Stomach (tissue), 9 donors: ENCODE data around the gene RYR3. TPM values are rescaled to one million over a fixed set of nuclear protein-coding genes. Genes with fewer than 3 reads are reported as not detected.

Source experiments
- DNase-seq, 2 donors: peaks; one replicate each; pipeline versions ENCODE4 v3.0.0 to v3.0.0-alpha.2; 2013 to 2019
- H3K27ac ChIP-seq, 5 donors: fragments of 200-600 bp in 4 of 5; sonication (generic) in 4 of 5; one replicate each; pipeline ENCODE4 v1.5.1; 2013 to 2019; ENCODE audit warnings: mild to moderate bottlenecking in 1 of 5, moderate library complexity in 1 of 5
- H3K27me3 ChIP-seq, 3 donors: fragments of 200-600 bp; sonication (generic); one replicate each; pipeline ENCODE4 v1.5.1; 2017 to 2019; ENCODE audit warnings: mixed run types in 1 of 3
- H3K36me3 ChIP-seq, 4 donors: fragments of 200-600 bp; sonication (generic); 1 replicate in 3 of 4; 2 replicates in 1 of 4; pipeline ENCODE4 v1.5.1; 2016 to 2019
- H3K4me1 ChIP-seq, 4 donors: fragments of 200-600 bp; sonication (generic); one replicate each; pipeline ENCODE4 v1.5.1; 2016 to 2019
- H3K4me3 ChIP-seq, 4 donors: fragments of 200-600 bp; sonication (generic) in 3 of 4; one replicate each; pipeline ENCODE4 v1.5.1; 2016 to 2019; ENCODE audit warnings: mild to moderate bottlenecking in 1 of 4
- H3K9me3 ChIP-seq, 4 donors: fragments of 200-600 bp; sonication (generic); one replicate each; pipeline ENCODE4 v1.5.1; 2016 to 2019
- EP300 ChIP-seq: sonication (generic); formaldehyde crosslinking; IDR thresholded peaks from one replicate; pipeline ENCODE4 v1.6.1; 2017; ENCODE audit warnings: antibody characterized with exemption
- POLR2A ChIP-seq, 4 donors: fragments of 450-650 bp; IDR thresholded peaks; one replicate each; pipeline ENCODE4 v1.6.1; 2016; ENCODE audit warnings: antibody characterized with exemption in 4 of 4, control low read depth in 2 of 4, mild to moderate bottlenecking in 1 of 4, moderate library complexity in 1 of 4
- POLR2AphosphoS5 ChIP-seq, 3 donors: sonication (generic); formaldehyde crosslinking; IDR thresholded peaks; one replicate each; pipeline ENCODE4 v1.6.1; 2016; ENCODE audit warnings: antibody characterized with exemption in 3 of 3
- WGBS, 5 donors: extraction: QIAGEN DNeasy Blood & Tissue Kit in 3 of 5; methylation state at CpG; one replicate each; pipeline versions ENCODE4 v1.1.5 to v1.1.7; 2013 to 2018; 5-methylcytosine and 5-hydroxymethylcytosine counted together
- intact Hi-C: fragments of 100-400 bp; cut with DNase I; formaldehyde crosslinking; loops from one replicate; pipeline ENCODE4 v1.15.1; 2023; ENCODE audit warnings: low total_unique reads
- polyA plus RNA-seq, 3 donors: library from polyadenylated mRNA; stranded (reverse); fragments of 200-250 nt; gene quantifications; one replicate each; pipeline ENCODE4 v1.2.3, GENCODE V29; 2013
- total RNA-seq, 5 donors: library from RNA; depleted of rRNA; stranded (reverse); fragments of >200 nt; gene quantifications; one replicate each; pipeline versions ENCODE4 v1.1.0 to v1.2.3, GENCODE V29; 2014 to 2016
- TF ChIP-seq, protein P1 (sequence below), 7 experiments: fragments of 450-650 bp in 4 of 7; fragments of 200-600 bp in 3 of 7; sonication (generic) in 3 of 7; IDR thresholded peaks; one replicate each; pipeline ENCODE4 v1.5.1; 2016 to 2019; ENCODE audit warnings: antibody characterized with exemption in 7 of 7, control low read depth in 2 of 7, mild to moderate bottlenecking in 1 of 7
- donor health status: healthy with polysubstance abuse.
- donor health status: Bipolar disorder and iron deficiency.
- donor health status: healthy.

The RYR3 gene
- total and polyA plus RNA-seq, 8 donors: 0.12 to 36.2 (median 4.0) TPM

DNA sequence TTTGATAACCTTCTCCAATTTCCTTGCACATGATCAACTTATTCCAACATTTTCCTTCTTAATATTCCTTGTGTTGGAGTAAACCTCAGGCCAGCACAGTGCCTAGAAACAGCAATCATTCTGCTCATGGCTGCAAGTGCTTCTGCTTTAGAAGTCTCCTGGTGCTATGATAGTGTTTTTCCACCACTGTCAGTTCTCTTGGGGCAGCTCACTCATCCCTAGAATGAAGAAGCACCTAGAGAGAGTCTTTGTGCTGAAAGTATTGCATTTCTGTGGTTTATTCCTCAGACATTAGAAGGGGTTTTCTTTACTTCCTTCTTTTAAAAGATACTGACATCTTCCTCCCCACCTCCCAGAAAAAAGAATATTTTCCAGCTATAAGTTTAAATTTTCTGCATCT, 183.5 kb downstream of the RYR3 start:
- Histone ChIP-seq H3K9me3 (peaks cover 0 to 2% (median 0%) of the 10 kb centered on the region in 4 donors), H3K27ac (no peak overlapping the region), H3K27me3 (peaks cover 0 to 6% (median 0%) of the 10 kb centered on the region in 3 donors), H3K36me3 (no peaks in the 10 kb centered on the region), H3K4me1 (no peaks in the 10 kb centered on the region), H3K4me3 (no peak overlapping the region)
- TF ChIP-seq POLR2AphosphoS5 (IDR thresholded peaks at IDR 0.05): no peak
- TF ChIP-seq, protein P1, sequence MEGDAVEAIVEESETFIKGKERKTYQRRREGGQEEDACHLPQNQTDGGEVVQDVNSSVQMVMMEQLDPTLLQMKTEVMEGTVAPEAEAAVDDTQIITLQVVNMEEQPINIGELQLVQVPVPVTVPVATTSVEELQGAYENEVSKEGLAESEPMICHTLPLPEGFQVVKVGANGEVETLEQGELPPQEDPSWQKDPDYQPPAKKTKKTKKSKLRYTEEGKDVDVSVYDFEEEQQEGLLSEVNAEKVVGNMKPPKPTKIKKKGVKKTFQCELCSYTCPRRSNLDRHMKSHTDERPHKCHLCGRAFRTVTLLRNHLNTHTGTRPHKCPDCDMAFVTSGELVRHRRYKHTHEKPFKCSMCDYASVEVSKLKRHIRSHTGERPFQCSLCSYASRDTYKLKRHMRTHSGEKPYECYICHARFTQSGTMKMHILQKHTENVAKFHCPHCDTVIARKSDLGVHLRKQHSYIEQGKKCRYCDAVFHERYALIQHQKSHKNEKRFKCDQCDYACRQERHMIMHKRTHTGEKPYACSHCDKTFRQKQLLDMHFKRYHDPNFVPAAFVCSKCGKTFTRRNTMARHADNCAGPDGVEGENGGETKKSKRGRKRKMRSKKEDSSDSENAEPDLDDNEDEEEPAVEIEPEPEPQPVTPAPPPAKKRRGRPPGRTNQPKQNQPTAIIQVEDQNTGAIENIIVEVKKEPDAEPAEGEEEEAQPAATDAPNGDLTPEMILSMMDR (IDR thresholded peaks at IDR 0.05): no peak
- no peak for TF ChIP-seq EP300
- TF ChIP-seq POLR2A (IDR thresholded peaks at IDR 0.05): no peak
- intact Hi-C loops: no loop called here
- DNase-seq: no peak

DNA sequence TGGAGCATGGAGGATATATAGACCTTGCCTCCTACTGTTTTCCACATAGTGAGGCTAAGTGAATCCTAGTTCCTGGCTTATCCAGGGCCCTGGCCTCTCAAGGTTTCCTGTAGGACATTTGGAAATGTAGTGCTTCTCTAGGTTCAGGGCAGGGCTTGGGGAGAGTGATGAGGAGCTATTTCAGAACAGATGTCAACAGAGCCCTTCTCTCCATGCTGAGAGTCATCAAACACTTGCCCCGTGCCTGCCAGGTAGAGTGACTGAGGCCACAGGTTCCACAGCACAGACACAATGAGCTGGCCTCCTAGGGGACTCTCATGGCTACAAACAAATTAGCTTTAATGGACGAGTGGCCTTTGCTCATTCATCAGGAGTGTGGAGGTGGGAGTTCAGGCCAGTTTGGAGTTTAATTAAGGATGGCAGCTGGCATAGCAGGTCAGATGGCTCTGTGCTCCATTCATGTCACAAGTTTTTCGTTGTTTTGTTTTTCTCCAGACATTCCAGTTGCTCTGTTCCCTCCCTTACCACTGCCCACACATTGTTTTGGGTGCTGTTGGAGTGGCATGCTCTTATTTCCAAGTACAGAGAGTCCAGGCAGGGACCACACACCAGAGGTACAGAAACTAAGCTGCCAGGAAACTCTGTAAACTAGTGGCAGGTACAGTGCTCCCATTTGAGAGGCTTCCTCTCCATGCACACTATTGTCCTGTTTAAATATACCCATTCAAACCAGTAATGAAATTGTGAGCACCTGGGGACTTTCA, 189.8 kb downstream of the RYR3 start:
- Histone ChIP-seq H3K27ac (no peak overlapping the region), H3K9me3 (no peaks in the 10 kb centered on the region), H3K27me3 (peaks cover 0 to 6% (median 0%) of the 10 kb centered on the region in 3 donors), H3K36me3 (no peaks in the 10 kb centered on the region), H3K4me1 (no peaks in the 10 kb centered on the region), H3K4me3 (no peak overlapping the region)
- DNase-seq: no peak
- WGBS, 5 donors: 29 to 69% (median 49%) methylated on average over 3 of the region's 3 CpGs
- TF ChIP-seq, protein P1 (IDR thresholded peaks at IDR 0.05): no peak
- TF ChIP-seq POLR2AphosphoS5 (IDR thresholded peaks at IDR 0.05) (no peak), EP300 (no peak), POLR2A (IDR thresholded peaks at IDR 0.05) (no peak)
- intact Hi-C loops: no loop called here

DNA sequence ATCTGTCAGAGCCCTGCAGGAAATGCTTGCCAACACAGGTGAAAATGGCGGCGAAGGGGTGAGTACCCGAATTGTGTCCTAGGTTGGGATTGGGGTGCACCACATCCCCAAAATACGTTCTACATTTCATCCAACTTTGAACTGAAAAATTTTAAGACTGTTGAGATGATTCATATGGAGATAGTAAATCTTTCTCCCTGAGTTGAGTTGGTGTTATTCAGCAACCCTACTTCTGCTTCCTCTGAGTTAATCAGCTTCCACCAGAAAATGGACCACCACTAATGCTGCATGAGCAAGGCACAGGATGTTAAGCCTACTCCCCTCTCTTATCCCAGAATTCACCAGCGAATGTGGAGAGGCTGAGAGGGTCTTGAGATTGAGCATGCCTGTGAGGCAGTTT, 192.9 kb downstream of the RYR3 start:
- intact Hi-C loops: no loop called here
- H3K4me3 ChIP-seq: no peak overlapping the region
- no peak overlapping the region for H3K27ac ChIP-seq
- H3K9me3 ChIP-seq: no peaks in the 10 kb centered on the region
- 62 to 77% (median 72%) methylated on average over 5 of the region's 5 CpGs for WGBS, 5 donors
- no peaks in the 10 kb centered on the region for H3K36me3 ChIP-seq
- peaks cover 0 to 5% (median 0%) of the 10 kb centered on the region in 3 donors for H3K27me3 ChIP-seq
- TF ChIP-seq POLR2AphosphoS5 (IDR thresholded peaks at IDR 0.05) (no peak), POLR2A (IDR thresholded peaks at IDR 0.05) (no peak), EP300 (no peak)
- TF ChIP-seq, protein P1 (IDR thresholded peaks at IDR 0.05): no peak
- no peak for DNase-seq
- H3K4me1 ChIP-seq: no peaks in the 10 kb centered on the region

GRCh38 chr15:33506781-33507296, 196.1 kb downstream of the RYR3 start:
- H3K27me3 ChIP-seq: no peaks in the 10 kb centered on the region
- no peak overlapping the region for H3K4me3 ChIP-seq
- TF ChIP-seq POLR2AphosphoS5 (IDR thresholded peaks at IDR 0.05) (no peak), EP300 (no peak)
- intact Hi-C loops: no loop called here
- H3K9me3 ChIP-seq: no peaks in the 10 kb centered on the region
- 24 to 48% (median 35%) methylated on average over 1 of the region's 1 CpG for WGBS, 5 donors
- DNase-seq: no peak
- no peak overlapping the region for H3K27ac ChIP-seq
- no peaks in the 10 kb centered on the region for H3K36me3 ChIP-seq
- H3K4me1 ChIP-seq: no peaks in the 10 kb centered on the region

DNA sequence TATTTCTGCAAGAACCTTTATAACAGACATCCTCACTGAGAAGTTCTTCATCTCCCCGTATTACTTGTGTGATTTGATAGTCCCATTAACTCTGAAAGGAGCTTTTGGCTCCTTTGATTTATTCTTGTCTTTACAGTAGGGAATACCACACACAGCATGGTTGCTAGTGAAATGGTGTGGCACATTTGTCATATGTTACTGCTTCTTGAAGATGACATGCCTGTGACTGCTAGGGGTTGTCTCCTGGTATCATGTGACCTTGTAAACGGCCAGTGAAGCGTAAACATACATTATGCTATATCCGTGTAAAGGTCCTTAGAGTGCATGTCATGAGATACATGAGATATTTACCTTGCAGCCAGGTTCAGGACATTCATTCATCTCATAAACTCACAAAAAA, 197.9 kb downstream of the RYR3 start:
- TF ChIP-seq POLR2A (IDR thresholded peaks at IDR 0.05) (no peak), POLR2AphosphoS5 (IDR thresholded peaks at IDR 0.05) (no peak), EP300 (no peak)
- TF ChIP-seq, protein P1 (IDR thresholded peaks at IDR 0.05): no peak
- Histone ChIP-seq H3K4me3 (no peak overlapping the region), H3K9me3 (no peaks in the 10 kb centered on the region), H3K27me3 (no peaks in the 10 kb centered on the region), H3K4me1 (no peaks in the 10 kb centered on the region), H3K27ac (no peak overlapping the region), H3K36me3 (no peaks in the 10 kb centered on the region)
- intact Hi-C loops: no loop called here
- 52 to 64% (median 56%) methylated on average over 4 of the region's 4 CpGs for WGBS, 5 donors
- DNase-seq: no peak
